Upper lobe of left lung (tissue), 6 donors: ENCODE data around the gene NUTF2. TPM values are rescaled to one million over a fixed set of nuclear protein-coding genes. Genes with fewer than 3 reads are reported as not detected.

ENCODE experiments used
- ATAC-seq, 2 donors: fragments of 200-7000 bp; cut with Tn5 transposase; one replicate each; pipeline ENCODE4 v1.9.1; 2022; ENCODE audit warnings: mild to moderate bottlenecking in 2 of 2, moderate library complexity in 2 of 2; ENCODE audit not compliant: low FRiP score in 2 of 2
- DNase-seq, 2 donors: peaks; one replicate each; pipeline ENCODE4 v3.0.0-alpha.2; 2019 to 2020
- H3K27ac ChIP-seq, 4 donors: fragments of 200-600 bp; sonication (generic); one replicate each; pipeline ENCODE4 v1.5.1; 2016 to 2019
- H3K27me3 ChIP-seq, 4 donors: fragments of 200-600 bp; sonication (generic); one replicate each; pipeline ENCODE4 v1.5.1; 2017 to 2019
- H3K36me3 ChIP-seq, 4 donors: fragments of 200-600 bp; sonication (generic); one replicate each; pipeline ENCODE4 v1.5.1; 2016 to 2019
- H3K4me1 ChIP-seq, 4 donors: fragments of 200-600 bp; sonication (generic); one replicate each; pipeline ENCODE4 v1.5.1; 2018 to 2019
- H3K4me3 ChIP-seq, 4 donors: fragments of 200-600 bp; sonication (generic); one replicate each; pipeline ENCODE4 v1.5.1; 2017 to 2019; ENCODE audit warnings: mild to moderate bottlenecking in 2 of 4, moderate library complexity in 1 of 4
- H3K9me3 ChIP-seq, 4 donors: fragments of 200-600 bp; sonication (generic); one replicate each; pipeline ENCODE4 v1.5.1; 2018 to 2019
- EP300 ChIP-seq, 4 donors: sonication (generic); formaldehyde crosslinking; IDR thresholded peaks; one replicate each; pipeline ENCODE4 v1.5.1; 2017; ENCODE audit warnings: antibody characterized with exemption in 4 of 4, control low read depth in 2 of 4
- POLR2A ChIP-seq, 4 donors: fragments of 450-650 bp; IDR thresholded peaks; one replicate each; pipeline ENCODE4 v1.5.1; 2016 to 2017; ENCODE audit warnings: antibody characterized with exemption in 4 of 4, mild to moderate bottlenecking in 2 of 4
- POLR2AphosphoS5 ChIP-seq, 2 donors: sonication (generic); formaldehyde crosslinking; IDR thresholded peaks; one replicate each; pipeline ENCODE4 v1.5.1; 2017; ENCODE audit warnings: antibody characterized with exemption in 2 of 2
- WGBS, 2 donors: methylation state at CpG; one replicate each; pipeline ENCODE4 v1.1.5; 2017 to 2018; 5-methylcytosine and 5-hydroxymethylcytosine counted together
- total RNA-seq, 6 donors: library from RNA; depleted of rRNA in 4 of 6; stranded (reverse); fragments of >200 nt in 4 of 6; gene quantifications; one replicate each; pipeline versions ENCODE4 v1.1.0 to v1.2.1, GENCODE V29; 2016 to 2021
- TF ChIP-seq, protein P1 (sequence below), 6 experiments: fragments of 450-650 bp in 4 of 6; fragments of 200-600 bp in 2 of 6; sonication (generic) in 2 of 6; IDR thresholded peaks; one replicate each; pipeline ENCODE4 v1.5.1; 2016 to 2019; ENCODE audit warnings: antibody characterized with exemption in 6 of 6
- donor health status: DM: no; HTN: no; CAD: no; lungs with moderate emphysema.
- donor health status: DM: no; HTN: yes; CAD: no; lungs with severe emphysema.

The NUTF2 gene
- total RNA-seq, 6 donors from 2014 or later, result 50.2 to 203 (median 78.3) TPM

DNA sequence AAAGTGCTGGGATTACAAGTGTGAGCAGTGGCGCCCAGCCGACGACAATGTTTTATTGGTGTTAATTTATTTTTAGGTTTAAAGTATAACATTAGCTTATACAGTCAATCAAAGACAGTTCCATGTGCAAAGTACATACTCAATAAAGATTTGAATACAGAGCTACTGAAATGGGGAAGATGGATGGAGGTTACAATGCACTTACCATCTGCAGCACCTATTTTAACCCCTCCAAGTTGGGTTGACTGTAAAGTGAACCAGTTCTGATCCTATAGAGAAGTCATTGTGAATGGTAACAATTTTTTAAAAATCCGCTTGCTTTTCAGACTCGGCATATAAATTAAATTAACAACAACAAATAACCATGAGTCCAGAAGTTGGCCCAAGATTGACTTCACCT is 45.6 kb downstream of the NUTF2 start:
- no peaks in the 10 kb centered on the region for H3K36me3 ChIP-seq
- ATAC-seq (no peak), DNase-seq (no peak)
- H3K4me1 ChIP-seq, result peaks cover 28 to 44% (median 33%) of the 10 kb centered on the region in 4 donors
- 74 to 77% methylated on average over 5 of the region's 5 CpGs for WGBS, 2 donors
- no peaks in the 10 kb centered on the region for H3K9me3 ChIP-seq
- H3K4me3 ChIP-seq, result peak overlapping the region in 3 of 4 donors; percentile 78 to 97 (median 90)
- H3K27me3 ChIP-seq, result no peaks in the 10 kb centered on the region
- TF ChIP-seq POLR2A (IDR thresholded peaks at IDR 0.05) (no peak), POLR2AphosphoS5 (IDR thresholded peaks at IDR 0.05) (no peak), EP300 (IDR thresholded peaks at IDR 0.05) (no peak)
- TF ChIP-seq, protein P1, sequence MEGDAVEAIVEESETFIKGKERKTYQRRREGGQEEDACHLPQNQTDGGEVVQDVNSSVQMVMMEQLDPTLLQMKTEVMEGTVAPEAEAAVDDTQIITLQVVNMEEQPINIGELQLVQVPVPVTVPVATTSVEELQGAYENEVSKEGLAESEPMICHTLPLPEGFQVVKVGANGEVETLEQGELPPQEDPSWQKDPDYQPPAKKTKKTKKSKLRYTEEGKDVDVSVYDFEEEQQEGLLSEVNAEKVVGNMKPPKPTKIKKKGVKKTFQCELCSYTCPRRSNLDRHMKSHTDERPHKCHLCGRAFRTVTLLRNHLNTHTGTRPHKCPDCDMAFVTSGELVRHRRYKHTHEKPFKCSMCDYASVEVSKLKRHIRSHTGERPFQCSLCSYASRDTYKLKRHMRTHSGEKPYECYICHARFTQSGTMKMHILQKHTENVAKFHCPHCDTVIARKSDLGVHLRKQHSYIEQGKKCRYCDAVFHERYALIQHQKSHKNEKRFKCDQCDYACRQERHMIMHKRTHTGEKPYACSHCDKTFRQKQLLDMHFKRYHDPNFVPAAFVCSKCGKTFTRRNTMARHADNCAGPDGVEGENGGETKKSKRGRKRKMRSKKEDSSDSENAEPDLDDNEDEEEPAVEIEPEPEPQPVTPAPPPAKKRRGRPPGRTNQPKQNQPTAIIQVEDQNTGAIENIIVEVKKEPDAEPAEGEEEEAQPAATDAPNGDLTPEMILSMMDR (IDR thresholded peaks at IDR 0.05), result no peak
- peak overlapping the region; percentile 23 to 97 (median 86) for H3K27ac ChIP-seq

GRCh38 chr16:67892899-67893742 is 46.4 kb downstream of the NUTF2 start, which contains the start of gene PSKH1:
TSS of gene PSKH1 (plus strand) at chr16:67893254. CDS start at chr16:67908750, 15,496 bp downstream.
- TF ChIP-seq, protein P1 (IDR thresholded peaks at IDR 0.05), result peak in 1 of 6 experiments; percentile 4
- peak in 1 of 2 donors; percentile 73 for TF ChIP-seq POLR2AphosphoS5 (IDR thresholded peaks at IDR 0.05)
- TF ChIP-seq POLR2A (IDR thresholded peaks at IDR 0.05), result peak in 3 of 4 donors; percentile 69 to 90 (median 89)
- no peak for TF ChIP-seq EP300 (IDR thresholded peaks at IDR 0.05)
- no peaks in the 10 kb centered on the region for H3K27me3 ChIP-seq
- H3K4me1 ChIP-seq, result peaks cover 28 to 50% (median 37%) of the 10 kb centered on the region in 4 donors
- no peaks in the 10 kb centered on the region for H3K36me3 ChIP-seq
- no peaks in the 10 kb centered on the region for H3K9me3 ChIP-seq
- H3K4me3 ChIP-seq, result peak within 1 kb of the TSS; percentile 78 to 97 (median 85)
- H3K27ac ChIP-seq, result peak within 1 kb of the TSS; percentile 95 to 97 (median 97)
- 0 to 2% methylated on average over 39 to 51 of the region's 90 CpGs for WGBS, 2 donors
- ATAC-seq, result peak; percentile 97 to 98
- DNase-seq, result peak; percentile 97 to 98

- Histone ChIP-seq H3K27ac (peak overlapping the region; percentile 95 to 97 (median 97)), H3K27me3 (no peaks in the 10 kb centered on the region), H3K36me3 (no peaks in the 10 kb centered on the region), H3K4me1 (peaks cover 31 to 50% (median 41%) of the 10 kb centered on the region in 4 donors), H3K9me3 (no peaks in the 10 kb centered on the region), H3K4me3 (peak overlapping the region; percentile 78 to 97 (median 85))
- WGBS, 2 donors, result 18 to 24% methylated on average over 14 of the region's 14 CpGs
- ATAC-seq (peak in 1 of 2 donors; percentile 75), DNase-seq (no peak)
- TF ChIP-seq POLR2A (IDR thresholded peaks at IDR 0.05) (no peak), POLR2AphosphoS5 (IDR thresholded peaks at IDR 0.05) (no peak), EP300 (IDR thresholded peaks at IDR 0.05) (no peak)
- TF ChIP-seq, protein P1 (IDR thresholded peaks at IDR 0.05), result no peak
These were observed 47.1 kb downstream of the NUTF2 start for GRCh38 chr16:67893743-67894399.

- H3K27me3 ChIP-seq, result no peaks in the 10 kb centered on the region
- peaks cover 32 to 47% (median 41%) of the 10 kb centered on the region in 4 donors for H3K4me1 ChIP-seq
- DNase-seq (no peak), ATAC-seq (peak in 1 of 2 donors; percentile 31)
- 47 to 52% methylated on average over 2 to 3 of the region's 3 CpGs for WGBS, 2 donors
- TF ChIP-seq POLR2A (IDR thresholded peaks at IDR 0.05), result no peak
- no peak for TF ChIP-seq POLR2AphosphoS5 (IDR thresholded peaks at IDR 0.05)
- TF ChIP-seq, protein P1 (IDR thresholded peaks at IDR 0.05), result no peak
- TF ChIP-seq EP300 (IDR thresholded peaks at IDR 0.05), result no peak
- H3K27ac ChIP-seq, result peak overlapping the region in 2 of 4 donors; percentile 18 to 35
- H3K4me3 ChIP-seq, result no peak overlapping the region
- peaks cover 0 to 4% (median 2%) of the 10 kb centered on the region in 4 donors for H3K36me3 ChIP-seq
- no peaks in the 10 kb centered on the region for H3K9me3 ChIP-seq
These were observed 50.5 kb downstream of the NUTF2 start for GRCh38 chr16:67897231-67897630.
